Right lobe of liver (tissue), 4 donors: ENCODE measurements around the gene SPEM3.

Experiments
- CTCF ChIP-seq, 4 donors: fragments of 200-600 bp in 3 of 4; fragments of 450-650 bp in 1 of 4; IDR thresholded peaks; one replicate each; pipeline versions ENCODE4 v1.5.1 to v1.8.0; 2016 to 2022; ENCODE audit warnings: antibody characterized with exemption in 4 of 4, mild to moderate bottlenecking in 2 of 4
- POLR2A ChIP-seq: fragments of 450-650 bp; IDR thresholded peaks from one replicate; pipeline ENCODE4 v1.6.1; 2017; ENCODE audit warnings: antibody characterized with exemption, mild to moderate bottlenecking
- donor health status: DM: no; HTN: no; CAD: no.
- donor health status: DM: no; HTN: no; CAD: no.
- donor health status: DM: no; HTN: yes; CAD: no.

DNA sequence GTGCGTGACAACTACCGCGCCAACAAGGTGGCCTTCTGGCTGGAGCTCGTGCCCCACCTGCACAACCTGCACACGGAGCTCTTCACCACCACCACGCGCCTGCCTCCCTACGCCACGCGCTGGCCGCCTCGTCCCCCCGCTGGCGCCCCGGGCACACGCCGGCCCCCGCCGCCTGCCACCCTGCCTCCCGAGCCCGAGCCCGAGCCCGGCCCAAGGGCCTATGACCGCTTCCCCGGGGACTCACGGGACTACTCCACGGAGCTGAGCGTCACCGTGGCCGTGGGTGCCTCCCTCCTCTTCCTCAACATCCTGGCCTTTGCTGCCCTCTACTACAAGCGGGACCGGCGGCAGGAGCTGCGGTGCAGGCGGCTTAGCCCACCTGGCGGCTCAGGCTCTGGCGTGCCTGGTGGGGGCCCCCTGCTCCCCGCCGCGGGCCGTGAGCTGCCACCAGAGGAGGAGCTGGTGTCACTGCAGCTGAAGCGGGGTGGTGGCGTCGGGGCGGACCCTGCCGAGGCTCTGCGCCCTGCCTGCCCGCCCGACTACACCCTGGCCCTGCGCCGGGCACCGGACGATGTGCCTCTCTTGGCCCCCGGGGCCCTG lies 11.5 kb upstream of the SPEM3 start:
- TF ChIP-seq CTCF (IDR thresholded peaks at IDR 0.05): no peak
- TF ChIP-seq POLR2A: no peak
